Effector memory CD4-positive, alpha-beta T cell (primary cell): ENCODE data around the gene RNF220.

Source experiments
- DNase-seq, 3 donors: peaks; one replicate each; pipeline ENCODE4 v3.0.0-alpha.2; 2020
- H3K27ac ChIP-seq: 2 replicates; pipeline ENCODE4 v1.7.0; 2013; ENCODE audit warnings: mild to moderate bottlenecking, low read length, moderate library complexity; ENCODE audit not compliant: insufficient read depth, poor library complexity, severe bottlenecking
- H3K27me3 ChIP-seq: replicated peaks from 2 replicates; pipeline ENCODE4 v1.7.0; 2013; ENCODE audit warnings: mild to moderate bottlenecking, low read length; ENCODE audit not compliant: insufficient read depth, control insufficient read depth, poor library complexity, severe bottlenecking
- H3K36me3 ChIP-seq: 2 replicates; pipeline ENCODE4 v1.7.0; 2013; ENCODE audit warnings: mild to moderate bottlenecking, low read length, moderate library complexity; ENCODE audit not compliant: control insufficient read depth, insufficient read depth
- H3K4me1 ChIP-seq: 2 replicates; pipeline ENCODE4 v1.7.0; 2013; ENCODE audit warnings: low read length, mild to moderate bottlenecking; ENCODE audit not compliant: control insufficient read depth, insufficient read depth, poor library complexity, severe bottlenecking
- H3K4me3 ChIP-seq: 2 replicates; pipeline ENCODE4 v1.7.0; 2013; ENCODE audit warnings: low read length, low read depth, mild to moderate bottlenecking; ENCODE audit not compliant: insufficient read depth, poor library complexity, severe bottlenecking
- H3K9me3 ChIP-seq: 2 replicates; pipeline ENCODE4 v1.7.0; 2013; ENCODE audit warnings: mild to moderate bottlenecking, low read length, moderate library complexity; ENCODE audit not compliant: control insufficient read depth

The RNF220 gene

DNA sequence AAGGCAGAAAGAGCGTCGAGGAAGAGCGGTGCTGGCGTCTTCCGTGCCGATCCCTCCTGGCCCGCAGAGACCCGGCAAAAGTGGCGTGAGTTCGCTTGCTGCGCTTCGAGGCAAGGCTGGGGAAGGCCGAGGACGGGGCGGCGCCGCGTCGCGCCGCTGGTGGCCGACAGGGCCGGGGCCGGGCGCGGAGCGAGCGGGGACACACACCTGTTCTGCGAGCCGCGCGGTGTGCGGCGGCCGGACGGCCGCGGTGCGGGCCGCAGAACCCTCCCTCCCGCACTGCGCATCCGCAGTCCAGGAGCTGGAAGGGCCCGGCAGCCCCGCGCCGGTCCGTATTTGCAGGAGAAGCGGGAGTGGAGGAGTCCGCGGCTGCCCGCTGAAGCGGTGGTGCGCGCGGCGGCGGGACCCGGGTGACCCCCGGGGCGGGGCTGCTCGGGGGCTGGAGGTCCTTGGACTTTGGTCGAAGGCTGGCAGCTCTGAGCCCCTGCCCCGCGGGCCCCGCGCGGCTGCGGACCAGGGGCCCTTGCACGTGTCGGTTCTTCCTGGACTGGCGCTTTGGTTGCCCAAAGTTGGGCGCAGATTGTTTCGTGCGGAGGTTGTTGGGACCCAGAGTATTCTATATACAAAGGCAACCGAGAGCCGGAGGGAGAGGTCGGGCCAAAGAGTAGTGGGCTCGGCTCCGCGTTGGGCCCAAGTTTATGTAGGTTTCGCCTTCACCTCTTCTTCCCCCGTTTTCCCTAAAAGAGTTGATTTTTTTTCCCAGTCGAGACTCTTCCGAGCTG is 2.6 kb downstream of the RNF220 start:
- no peak for DNase-seq
- peaks cover 69% of the 10 kb centered on the region for H3K27me3 ChIP-seq
- H3K4me1 ChIP-seq: peaks cover 37% of the 10 kb centered on the region
- peak overlapping the region; percentile 58 for H3K4me3 ChIP-seq
- no peaks in the 10 kb centered on the region for H3K9me3 ChIP-seq
- no peak overlapping the region for H3K27ac ChIP-seq
- H3K36me3 ChIP-seq: no peaks in the 10 kb centered on the region

DNA sequence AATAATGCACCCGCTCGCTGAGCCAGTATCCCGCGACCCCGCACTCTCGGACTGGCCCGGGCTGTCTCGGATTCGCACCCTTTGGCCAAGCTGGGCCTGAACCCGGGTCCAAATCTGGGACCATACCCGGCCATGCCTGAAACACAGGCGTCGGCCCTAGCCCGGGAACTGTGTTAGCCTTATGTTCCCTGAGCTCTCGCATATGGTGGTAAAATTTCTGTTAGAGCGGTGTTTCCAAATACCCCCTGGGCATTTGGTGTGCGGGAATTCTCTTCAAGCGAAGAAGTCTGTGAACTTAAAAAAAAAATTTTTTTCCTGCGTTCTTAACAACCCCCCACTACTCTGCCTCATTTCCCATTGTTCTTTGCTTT is 3.1 kb downstream of the RNF220 start:
- no peaks in the 10 kb centered on the region for H3K9me3 ChIP-seq
- DNase-seq: no peak
- peaks cover 75% of the 10 kb centered on the region for H3K27me3 ChIP-seq
- no peak overlapping the region for H3K4me3 ChIP-seq
- no peaks in the 10 kb centered on the region for H3K36me3 ChIP-seq
- H3K4me1 ChIP-seq: peaks cover 37% of the 10 kb centered on the region
- H3K27ac ChIP-seq: no peak overlapping the region

DNA sequence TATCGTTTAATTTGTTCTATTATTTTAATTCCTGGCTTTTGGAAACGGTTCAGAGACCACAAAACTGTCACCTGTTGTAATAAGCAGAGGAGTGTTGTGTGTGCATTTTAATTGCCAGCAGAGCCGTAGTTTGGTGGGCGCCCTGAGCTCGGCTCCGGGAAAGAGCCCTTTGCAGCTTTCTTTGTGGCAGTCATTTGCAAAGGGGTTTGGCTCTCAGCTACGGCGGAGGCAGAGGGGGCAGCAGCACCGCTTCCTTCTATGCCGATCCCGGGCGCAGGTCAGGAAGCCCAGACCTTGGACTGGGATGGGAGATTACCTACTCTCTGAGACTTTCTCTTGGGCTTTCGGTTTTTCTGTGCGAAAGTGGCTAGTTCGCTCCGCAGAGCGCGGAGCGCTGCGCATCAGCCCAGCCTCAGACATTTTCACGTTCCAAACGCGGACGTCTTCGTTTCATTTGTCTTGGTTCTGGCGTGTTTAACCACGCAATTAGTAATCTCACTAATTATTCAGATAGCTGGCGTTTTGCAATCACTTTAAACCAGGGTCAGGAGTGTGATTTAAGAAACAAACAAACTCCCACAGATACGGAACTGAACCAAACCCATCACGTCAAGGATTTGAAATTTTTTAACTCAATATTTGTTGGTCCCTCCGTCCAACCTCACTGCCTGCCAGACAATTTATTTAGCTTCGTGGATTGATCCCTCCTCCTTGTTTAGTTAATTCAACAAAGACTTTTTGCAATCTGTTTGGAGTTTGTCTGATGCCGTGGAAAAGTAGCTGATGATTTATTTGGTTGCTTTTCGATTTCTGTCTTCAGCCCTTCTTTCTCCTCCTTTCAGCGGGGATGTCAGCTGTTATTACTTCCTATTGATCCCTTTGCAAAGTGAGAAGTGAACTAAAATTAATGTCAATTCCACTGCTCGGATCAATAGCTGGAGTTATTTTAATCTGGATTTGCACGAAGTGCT is 3.9 kb downstream of the RNF220 start:
- peaks cover 76% of the 10 kb centered on the region for H3K27me3 ChIP-seq
- no peaks in the 10 kb centered on the region for H3K9me3 ChIP-seq
- DNase-seq: no peak
- H3K36me3 ChIP-seq: no peaks in the 10 kb centered on the region
- peaks cover 37% of the 10 kb centered on the region for H3K4me1 ChIP-seq
- H3K4me3 ChIP-seq: peak overlapping the region; percentile 22
- H3K27ac ChIP-seq: no peak overlapping the region

DNA sequence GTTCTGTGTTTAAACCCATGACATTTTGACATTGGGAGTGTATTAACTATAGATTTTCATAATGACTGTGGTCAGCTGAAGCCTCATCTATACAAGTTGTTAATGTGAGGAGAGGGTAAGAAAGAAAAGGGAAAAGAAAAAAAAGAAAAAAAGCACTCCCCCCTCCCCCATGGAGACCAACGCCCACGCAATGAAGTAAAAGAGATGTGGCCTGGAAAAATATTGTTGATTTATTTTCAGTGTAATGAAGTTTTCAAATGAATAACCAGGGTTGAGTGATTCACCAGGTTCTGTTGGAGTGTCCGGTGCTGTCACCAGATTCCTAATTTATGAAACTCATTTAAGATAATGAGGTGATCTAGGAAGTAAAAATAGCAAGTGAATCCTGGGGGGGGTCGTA is 4.7 kb downstream of the RNF220 start:
- DNase-seq: no peak
- Histone ChIP-seq H3K27me3 (peaks cover 77% of the 10 kb centered on the region), H3K36me3 (no peaks in the 10 kb centered on the region), H3K4me1 (peaks cover 37% of the 10 kb centered on the region), H3K4me3 (no peak overlapping the region), H3K9me3 (no peaks in the 10 kb centered on the region), H3K27ac (no peak overlapping the region)

DNA sequence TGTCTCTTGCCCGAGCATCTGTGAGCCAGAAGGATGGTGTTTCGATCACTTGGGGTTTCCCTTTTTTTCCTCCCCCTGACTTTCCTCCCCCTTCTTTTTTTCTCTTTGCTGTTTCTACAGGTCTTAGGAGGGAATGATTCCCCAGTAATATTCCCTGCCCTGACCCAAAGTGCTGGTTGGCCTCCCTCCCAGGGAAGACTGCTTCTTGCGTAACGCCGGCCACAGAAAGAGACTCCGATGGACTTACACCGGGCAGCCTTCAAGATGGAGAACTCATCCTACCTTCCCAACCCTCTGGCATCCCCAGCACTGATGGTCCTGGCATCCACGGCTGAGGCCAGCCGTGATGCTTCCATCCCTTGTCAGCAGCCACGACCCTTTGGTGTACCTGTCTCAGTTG is 6.8 kb downstream of the RNF220 start:
- H3K4me3 ChIP-seq: no peak overlapping the region
- DNase-seq: no peak
- H3K9me3 ChIP-seq: no peaks in the 10 kb centered on the region
- H3K27me3 ChIP-seq: peaks cover 73% of the 10 kb centered on the region
- H3K4me1 ChIP-seq: peaks cover 17% of the 10 kb centered on the region
- no peak overlapping the region for H3K27ac ChIP-seq
- H3K36me3 ChIP-seq: no peaks in the 10 kb centered on the region

DNA sequence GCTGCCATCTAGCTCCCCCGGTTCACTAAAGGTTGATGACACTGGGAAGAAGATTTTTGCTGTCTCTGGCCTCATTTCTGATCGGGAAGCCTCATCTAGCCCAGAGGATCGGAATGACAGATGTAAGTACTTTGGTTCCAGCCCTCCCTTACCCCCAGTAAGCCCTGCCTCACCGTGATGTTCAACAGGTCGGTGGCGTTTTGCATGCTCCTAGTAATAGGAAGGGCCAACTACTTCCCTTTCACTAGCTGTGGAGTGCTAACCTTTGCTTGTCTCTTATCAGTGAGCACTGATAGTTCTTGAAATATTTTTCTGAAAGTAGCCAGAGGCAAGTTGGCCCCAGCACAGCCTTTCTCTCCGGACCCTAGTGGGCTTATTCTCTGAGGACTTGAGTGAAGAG is 7.5 kb downstream of the RNF220 start:
- DNase-seq: no peak
- Histone ChIP-seq H3K4me3 (no peak overlapping the region), H3K27me3 (peaks cover 73% of the 10 kb centered on the region), H3K4me1 (peaks cover 14% of the 10 kb centered on the region), H3K36me3 (no peaks in the 10 kb centered on the region), H3K27ac (no peak overlapping the region), H3K9me3 (no peaks in the 10 kb centered on the region)

DNA sequence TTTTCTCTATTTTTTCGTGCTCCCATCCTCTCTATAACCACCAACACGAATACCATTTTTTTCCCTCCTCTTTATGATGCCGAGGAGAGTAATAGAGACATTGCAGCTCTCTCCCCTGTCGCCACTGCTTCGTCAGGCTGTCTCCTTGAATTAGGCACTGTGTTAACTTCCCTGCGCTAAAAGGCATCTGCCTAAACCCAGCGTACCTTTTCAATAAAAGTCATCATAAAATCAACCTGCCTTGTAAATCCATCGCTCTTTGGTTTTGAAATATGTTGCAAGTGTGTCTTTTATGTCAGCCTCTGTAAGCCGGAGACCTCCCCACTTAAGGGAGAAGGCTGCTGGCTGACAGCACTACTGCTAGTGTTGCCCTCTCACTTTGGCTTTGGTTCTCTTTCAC is 8.7 kb downstream of the RNF220 start:
- no peaks in the 10 kb centered on the region for H3K9me3 ChIP-seq
- H3K27me3 ChIP-seq: peaks cover 73% of the 10 kb centered on the region
- H3K36me3 ChIP-seq: no peaks in the 10 kb centered on the region
- no peak overlapping the region for H3K4me3 ChIP-seq
- H3K4me1 ChIP-seq: peaks cover 14% of the 10 kb centered on the region
- no peak for DNase-seq
- no peak overlapping the region for H3K27ac ChIP-seq

DNA sequence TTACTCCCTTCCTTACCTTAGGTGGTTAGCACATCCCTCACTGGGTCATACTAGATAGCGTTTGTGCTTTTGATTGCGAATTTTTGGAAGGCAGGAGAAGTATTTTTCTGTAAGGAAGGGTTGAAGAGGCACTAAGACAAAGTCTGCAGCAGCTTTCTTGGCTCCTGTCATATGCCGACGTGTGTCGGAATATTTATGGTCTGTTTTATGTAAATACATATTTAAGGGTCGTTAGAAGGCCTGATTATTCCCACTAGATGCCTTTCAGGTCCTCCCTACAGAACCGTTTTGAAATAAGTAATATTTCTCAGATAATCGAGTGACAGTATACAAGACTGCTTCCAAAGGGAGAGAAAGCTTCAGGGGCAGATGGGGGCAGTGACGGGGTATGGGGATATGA is 10.0 kb downstream of the RNF220 start:
- Histone ChIP-seq H3K4me1 (peaks cover 9% of the 10 kb centered on the region), H3K4me3 (no peak overlapping the region), H3K9me3 (no peaks in the 10 kb centered on the region), H3K27ac (no peak overlapping the region), H3K27me3 (peaks cover 69% of the 10 kb centered on the region), H3K36me3 (no peaks in the 10 kb centered on the region)
- no peak for DNase-seq

DNA sequence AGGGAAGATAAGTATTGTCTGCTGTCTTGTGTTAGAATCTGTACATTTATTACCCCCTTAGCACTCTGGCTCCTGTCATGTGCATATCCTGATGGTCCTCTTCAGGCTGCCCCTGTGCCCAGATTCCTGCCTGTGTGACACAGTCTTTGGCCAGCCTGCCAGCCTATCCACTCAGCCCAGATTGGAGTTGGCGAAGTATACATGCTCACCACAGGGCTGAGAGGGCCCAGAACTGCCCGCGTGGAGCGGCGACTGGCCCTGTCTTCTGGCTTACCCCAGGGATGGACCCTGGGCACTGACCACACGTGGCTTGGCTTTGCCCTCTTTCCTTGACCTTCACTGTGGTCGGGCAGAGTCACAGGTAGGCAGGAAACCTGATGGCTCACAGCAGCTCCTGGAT is 11.4 kb downstream of the RNF220 start:
- no peak for DNase-seq
- Histone ChIP-seq H3K4me1 (peaks cover 9% of the 10 kb centered on the region), H3K9me3 (no peaks in the 10 kb centered on the region), H3K27ac (no peak overlapping the region), H3K36me3 (no peaks in the 10 kb centered on the region), H3K27me3 (peaks cover 63% of the 10 kb centered on the region), H3K4me3 (no peak overlapping the region)
